ENCODE data around the gene GRPEL2.
A peak's percentile ranks its signal among the peaks of the same experiment; 100 is the strongest.

Gene GRPEL2

GRCh38 chr5:149341876-149342275 is 3.4 kb upstream of the GRPEL2 start:
- H3K9me3 Mint-ChIP-seq = no peaks in the 10 kb centered on the region
- H3K27ac Mint-ChIP-seq = no peak overlapping the region
- peaks cover 27% of the 10 kb centered on the region for H3K4me1 Mint-ChIP-seq
- no peaks in the 10 kb centered on the region for H3K36me3 Mint-ChIP-seq (ENCODE audit: low read depth)
- no peak for TF ChIP-seq CTCF (IDR thresholded peaks at IDR 0.05; ENCODE audit: unreplicated experiment in 3 of 3)
- no peak overlapping the region for H3K4me3 Mint-ChIP-seq
- no peaks in the 10 kb centered on the region for H3K27me3 Mint-ChIP-seq (ENCODE audit: low read depth)

GRCh38 chr5:149344151-149344550 is 1.1 kb upstream of the GRPEL2 start:
- H3K4me3 Mint-ChIP-seq = peak overlapping the region; percentile 84 to 97 (median 91)
- H3K4me1 Mint-ChIP-seq = peaks cover 24% of the 10 kb centered on the region
- no peak for TF ChIP-seq CTCF (IDR thresholded peaks at IDR 0.05; ENCODE audit: unreplicated experiment in 3 of 3)
- H3K27me3 Mint-ChIP-seq (ENCODE audit: low read depth) = no peaks in the 10 kb centered on the region
- peak overlapping the region; percentile 60 to 92 (median 77) for H3K27ac Mint-ChIP-seq
- no peaks in the 10 kb centered on the region for H3K9me3 Mint-ChIP-seq
- H3K36me3 Mint-ChIP-seq (ENCODE audit: low read depth) = peaks cover 14% of the 10 kb centered on the region

GRCh38 chr5:149345892-149346222 is 558 bp downstream of the GRPEL2 start:
- Mint-ChIP-seq H3K27ac (peak overlapping the region; percentile 92 to 96 (median 94)), H3K36me3 (ENCODE audit: low read depth) (peaks cover 29% of the 10 kb centered on the region), H3K27me3 (ENCODE audit: low read depth) (no peaks in the 10 kb centered on the region), H3K9me3 (no peaks in the 10 kb centered on the region), H3K4me3 (peak overlapping the region; percentile 91 to 97 (median 92)), H3K4me1 (peaks cover 24% of the 10 kb centered on the region)
- TF ChIP-seq CTCF (IDR thresholded peaks at IDR 0.05; ENCODE audit: unreplicated experiment in 3 of 3) = no peak

- Mint-ChIP-seq H3K9me3 (no peaks in the 10 kb centered on the region), H3K27ac (no peak overlapping the region), H3K27me3 (ENCODE audit: low read depth) (no peaks in the 10 kb centered on the region), H3K4me1 (peaks cover 24% of the 10 kb centered on the region), H3K36me3 (ENCODE audit: low read depth) (peaks cover 51% of the 10 kb centered on the region), H3K4me3 (peak overlapping the region in 2 of 3 experiments; percentile 59 to 86)
- no peak for TF ChIP-seq CTCF (IDR thresholded peaks at IDR 0.05; ENCODE audit: unreplicated experiment in 3 of 3)
Observed at GRCh38 chr5:149348518-149348917, 3.2 kb downstream of the GRPEL2 start.

- peaks cover 57% of the 10 kb centered on the region for H3K36me3 Mint-ChIP-seq (ENCODE audit: low read depth)
- no peaks in the 10 kb centered on the region for H3K9me3 Mint-ChIP-seq
- no peak for TF ChIP-seq CTCF (IDR thresholded peaks at IDR 0.05; ENCODE audit: unreplicated experiment in 3 of 3)
- H3K4me3 Mint-ChIP-seq = no peak overlapping the region
- no peaks in the 10 kb centered on the region for H3K27me3 Mint-ChIP-seq (ENCODE audit: low read depth)
- peaks cover 20% of the 10 kb centered on the region for H3K4me1 Mint-ChIP-seq
- no peak overlapping the region for H3K27ac Mint-ChIP-seq
Observed at GRCh38 chr5:149349382-149349781, 4.1 kb downstream of the GRPEL2 start.

GRCh38 chr5:149352169-149352568 is 6.9 kb downstream of the GRPEL2 start:
- TF ChIP-seq CTCF (IDR thresholded peaks at IDR 0.05; ENCODE audit: unreplicated experiment in 3 of 3) = no peak
- no peaks in the 10 kb centered on the region for H3K27me3 Mint-ChIP-seq (ENCODE audit: low read depth)
- H3K36me3 Mint-ChIP-seq (ENCODE audit: low read depth) = peaks cover 64% of the 10 kb centered on the region
- H3K4me3 Mint-ChIP-seq = no peak overlapping the region
- no peaks in the 10 kb centered on the region for H3K9me3 Mint-ChIP-seq
- peaks cover 3% of the 10 kb centered on the region for H3K4me1 Mint-ChIP-seq
- H3K27ac Mint-ChIP-seq = no peak overlapping the region

Measured in nephron (organoid).